SU-DHL-6 (cell line): ENCODE measurements around the gene DUSP19.

Experiments used
- EZH2phosphoT487 ChIP-seq: fragments of 200-600 bp; sonication (generic), shearing (Covaris generic); conservative IDR thresholded peaks from 2 replicates; pipeline ENCODE4 v1.6.1; 2018; ENCODE audit warnings: mild to moderate bottlenecking, antibody characterized with exemption, low read length, moderate library complexity, mixed read lengths
- TF ChIP-seq, protein P1 (sequence below): fragments of 200-600 bp; sonication (generic); IDR thresholded peaks from one replicate; pipeline ENCODE4 v1.5.1; 2017; ENCODE audit warnings: antibody characterized with exemption, mild to moderate bottlenecking, low read length, moderate library complexity; ENCODE audit not compliant: insufficient read depth, poor library complexity, severe bottlenecking

DNA sequence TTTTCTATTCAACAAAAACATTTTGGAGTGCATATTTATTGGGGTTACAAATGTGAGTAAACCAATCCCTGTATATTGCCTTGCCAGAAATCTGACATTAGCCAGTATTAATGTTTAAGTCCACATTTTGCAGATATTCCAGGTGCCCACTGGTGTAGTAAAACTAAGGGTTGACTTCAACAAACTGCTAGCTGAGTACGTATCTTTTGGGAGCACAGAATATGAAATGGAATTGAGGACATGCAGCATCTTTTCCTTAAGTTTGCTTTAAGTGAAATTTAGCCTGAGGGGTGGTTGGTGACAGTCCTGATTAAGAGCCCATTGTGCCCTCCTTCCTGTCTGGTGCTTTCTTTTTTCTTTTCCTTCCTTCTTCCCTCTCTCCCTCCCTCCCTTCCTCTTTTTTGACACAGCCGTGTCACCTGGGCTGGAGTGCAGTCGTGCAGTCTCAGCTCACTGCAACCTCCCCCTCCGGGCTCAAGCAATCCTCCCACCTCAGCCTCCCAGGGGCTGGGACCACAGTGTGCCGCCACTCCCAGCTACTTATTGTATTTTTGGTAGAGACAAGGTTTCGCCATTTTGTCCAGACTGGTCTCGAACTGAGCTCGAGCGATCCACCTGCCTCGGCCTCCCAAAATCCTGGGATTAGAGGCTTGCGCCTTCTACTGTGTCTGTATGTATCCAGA lies 47.3 kb downstream of the DUSP19 start:
- TF ChIP-seq, protein P1, sequence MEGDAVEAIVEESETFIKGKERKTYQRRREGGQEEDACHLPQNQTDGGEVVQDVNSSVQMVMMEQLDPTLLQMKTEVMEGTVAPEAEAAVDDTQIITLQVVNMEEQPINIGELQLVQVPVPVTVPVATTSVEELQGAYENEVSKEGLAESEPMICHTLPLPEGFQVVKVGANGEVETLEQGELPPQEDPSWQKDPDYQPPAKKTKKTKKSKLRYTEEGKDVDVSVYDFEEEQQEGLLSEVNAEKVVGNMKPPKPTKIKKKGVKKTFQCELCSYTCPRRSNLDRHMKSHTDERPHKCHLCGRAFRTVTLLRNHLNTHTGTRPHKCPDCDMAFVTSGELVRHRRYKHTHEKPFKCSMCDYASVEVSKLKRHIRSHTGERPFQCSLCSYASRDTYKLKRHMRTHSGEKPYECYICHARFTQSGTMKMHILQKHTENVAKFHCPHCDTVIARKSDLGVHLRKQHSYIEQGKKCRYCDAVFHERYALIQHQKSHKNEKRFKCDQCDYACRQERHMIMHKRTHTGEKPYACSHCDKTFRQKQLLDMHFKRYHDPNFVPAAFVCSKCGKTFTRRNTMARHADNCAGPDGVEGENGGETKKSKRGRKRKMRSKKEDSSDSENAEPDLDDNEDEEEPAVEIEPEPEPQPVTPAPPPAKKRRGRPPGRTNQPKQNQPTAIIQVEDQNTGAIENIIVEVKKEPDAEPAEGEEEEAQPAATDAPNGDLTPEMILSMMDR = no peak
- TF ChIP-seq EZH2phosphoT487 = no peak
